Stimulated activated naive CD8-positive, alpha-beta T cell treated with anti-CD3 and anti-CD28 coated beads, Interleukin-15, Interleukin-2, amounts not matched to agents 100 ng/mL and 50 ng/mL, for 24 hours (primary cell): ENCODE data around the gene MARCHF3.

ENCODE experiments used
- H3K27ac Mint-ChIP-seq: one replicate; pipeline ENCODE4 v1.8.0; 2021; ENCODE audit warnings: mild to moderate bottlenecking, mixed read lengths
- H3K27me3 Mint-ChIP-seq: one replicate; pipeline ENCODE4 v1.8.0; 2021; ENCODE audit warnings: mixed read lengths
- H3K36me3 Mint-ChIP-seq: one replicate; pipeline ENCODE4 v1.8.0; 2021; ENCODE audit warnings: low read depth, mixed read lengths
- H3K4me1 Mint-ChIP-seq: one replicate; pipeline ENCODE4 v1.8.0; 2021; ENCODE audit warnings: low read depth, mixed read lengths
- H3K4me3 Mint-ChIP-seq: one replicate; pipeline ENCODE4 v1.8.0; 2021; ENCODE audit warnings: mild to moderate bottlenecking, mixed read lengths
- H3K9me3 Mint-ChIP-seq: one replicate; pipeline ENCODE4 v1.8.0; 2021; ENCODE audit warnings: mixed read lengths

The MARCHF3 gene

DNA sequence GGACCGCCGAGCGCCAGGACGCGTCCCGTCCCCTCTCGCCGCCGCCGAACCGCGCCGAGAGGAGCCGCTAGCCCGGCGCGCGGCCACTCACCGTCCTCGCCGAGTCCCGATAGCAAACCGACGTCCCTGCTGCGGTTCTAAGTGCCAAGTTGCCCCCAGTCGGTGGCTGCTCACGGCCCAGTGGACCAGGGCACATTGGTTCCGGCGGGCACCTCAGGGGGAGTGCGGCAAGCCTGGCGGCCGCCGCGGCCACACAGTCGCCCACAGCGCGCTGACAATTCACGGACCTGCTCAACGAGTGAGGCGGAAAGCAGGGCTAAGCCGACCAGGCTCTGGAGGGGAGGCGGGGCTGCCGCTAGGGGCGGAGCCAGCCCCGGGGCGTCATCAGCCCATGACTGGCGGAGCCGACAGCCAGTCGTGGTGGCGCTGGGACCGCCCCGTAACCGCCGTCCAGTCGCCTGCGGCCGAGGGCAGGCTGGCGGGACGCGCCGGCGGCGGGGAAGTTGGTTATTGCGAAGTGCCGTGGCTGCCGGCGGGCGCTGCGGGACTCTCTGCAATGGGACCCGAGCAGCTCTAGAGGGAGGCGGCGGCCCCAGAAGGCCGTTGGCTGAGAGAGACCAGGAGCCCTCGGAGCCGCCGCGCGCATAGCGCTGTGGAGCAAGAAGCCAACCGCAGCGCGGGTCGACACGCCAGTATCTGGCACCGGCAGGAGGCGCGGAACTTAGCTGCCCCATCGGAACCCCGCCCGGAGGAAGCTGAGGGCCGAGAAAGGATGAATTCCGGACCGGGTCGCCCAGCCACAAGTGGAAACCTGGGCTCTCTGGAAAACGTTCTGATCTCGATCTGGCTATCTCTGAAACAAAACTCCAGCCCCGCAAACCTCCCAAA is at the start of gene MARCHF3:
TSS of gene MARCHF3 (minus strand) at position 300 of the 888 bp plus-strand sequence. CDS start 112,387 bp downstream, outside the sequence.
- Mint-ChIP-seq H3K27ac (peak within 1 kb of the TSS; percentile 71), H3K4me3 (peak within 1 kb of the TSS; percentile 88), H3K36me3 (no peaks in the 10 kb centered on the region), H3K27me3 (peaks cover 17% of the 10 kb centered on the region), H3K4me1 (peaks cover 34% of the 10 kb centered on the region), H3K9me3 (no peaks in the 10 kb centered on the region)

DNA sequence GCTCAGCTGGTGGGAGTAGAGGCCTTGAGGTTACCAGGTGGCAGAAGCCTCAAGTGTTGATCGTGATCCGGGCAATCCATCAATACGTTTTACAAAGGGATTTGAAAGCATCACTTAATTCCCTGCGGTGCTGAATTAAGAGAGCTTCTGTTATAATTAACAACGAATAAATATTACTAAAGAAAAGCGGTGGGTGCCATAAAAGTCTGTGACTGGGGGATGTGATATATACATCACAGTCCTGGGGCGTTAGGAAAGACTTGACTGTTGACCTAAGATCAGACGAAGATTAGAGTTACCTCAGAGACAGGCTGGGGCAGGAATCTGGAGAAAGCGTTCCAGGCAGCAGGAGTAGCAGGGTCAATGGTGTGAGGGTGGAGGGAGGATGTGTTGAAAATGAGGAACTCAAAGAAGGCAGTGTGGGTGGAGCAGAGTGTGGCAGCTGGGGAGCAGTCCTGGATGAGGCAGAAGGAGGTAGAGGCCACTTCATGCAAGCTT is 49.7 kb upstream of the MARCHF3 start:
- Mint-ChIP-seq H3K4me3 (no peak overlapping the region), H3K36me3 (no peaks in the 10 kb centered on the region), H3K4me1 (no peaks in the 10 kb centered on the region), H3K27ac (no peak overlapping the region), H3K9me3 (no peaks in the 10 kb centered on the region), H3K27me3 (peaks cover 6% of the 10 kb centered on the region)

DNA sequence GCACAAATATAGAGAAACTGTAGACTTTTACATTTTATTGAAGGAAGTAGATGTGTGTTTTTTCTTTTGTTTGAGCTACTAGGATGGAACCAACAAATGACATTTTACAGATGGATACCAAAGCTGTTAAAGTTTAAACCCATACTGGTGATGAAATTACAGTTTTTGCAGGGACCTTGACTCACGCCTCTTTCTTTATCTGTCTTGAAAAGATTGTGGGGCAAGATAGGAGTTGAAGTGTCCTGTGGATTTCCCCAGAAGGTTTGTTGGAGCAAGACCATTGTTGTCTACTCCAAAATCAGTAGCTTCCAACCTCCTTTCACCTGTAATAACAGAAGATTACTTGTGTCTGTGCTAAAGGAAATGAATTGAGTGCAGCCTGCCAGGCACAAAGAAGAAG is 47.0 kb upstream of the MARCHF3 start:
- Mint-ChIP-seq H3K36me3 (no peaks in the 10 kb centered on the region), H3K27me3 (peaks cover 6% of the 10 kb centered on the region), H3K4me3 (no peak overlapping the region), H3K4me1 (peaks cover 7% of the 10 kb centered on the region), H3K27ac (no peak overlapping the region), H3K9me3 (peaks cover 3% of the 10 kb centered on the region)

- Mint-ChIP-seq H3K27ac (no peak overlapping the region), H3K36me3 (no peaks in the 10 kb centered on the region), H3K4me1 (peaks cover 10% of the 10 kb centered on the region), H3K9me3 (peaks cover 3% of the 10 kb centered on the region), H3K27me3 (peaks cover 6% of the 10 kb centered on the region), H3K4me3 (no peak overlapping the region)
These were observed 46.2 kb upstream of the MARCHF3 start for GRCh38 chr5:127076315-127077129.

- H3K4me1 Mint-ChIP-seq = peaks cover 10% of the 10 kb centered on the region
- H3K27ac Mint-ChIP-seq = no peak overlapping the region
- peaks cover 1% of the 10 kb centered on the region for H3K36me3 Mint-ChIP-seq
- H3K27me3 Mint-ChIP-seq = no peaks in the 10 kb centered on the region
- no peak overlapping the region for H3K4me3 Mint-ChIP-seq
- H3K9me3 Mint-ChIP-seq = peaks cover 3% of the 10 kb centered on the region
These were observed 44.1 kb upstream of the MARCHF3 start for GRCh38 chr5:127074466-127074865.

DNA sequence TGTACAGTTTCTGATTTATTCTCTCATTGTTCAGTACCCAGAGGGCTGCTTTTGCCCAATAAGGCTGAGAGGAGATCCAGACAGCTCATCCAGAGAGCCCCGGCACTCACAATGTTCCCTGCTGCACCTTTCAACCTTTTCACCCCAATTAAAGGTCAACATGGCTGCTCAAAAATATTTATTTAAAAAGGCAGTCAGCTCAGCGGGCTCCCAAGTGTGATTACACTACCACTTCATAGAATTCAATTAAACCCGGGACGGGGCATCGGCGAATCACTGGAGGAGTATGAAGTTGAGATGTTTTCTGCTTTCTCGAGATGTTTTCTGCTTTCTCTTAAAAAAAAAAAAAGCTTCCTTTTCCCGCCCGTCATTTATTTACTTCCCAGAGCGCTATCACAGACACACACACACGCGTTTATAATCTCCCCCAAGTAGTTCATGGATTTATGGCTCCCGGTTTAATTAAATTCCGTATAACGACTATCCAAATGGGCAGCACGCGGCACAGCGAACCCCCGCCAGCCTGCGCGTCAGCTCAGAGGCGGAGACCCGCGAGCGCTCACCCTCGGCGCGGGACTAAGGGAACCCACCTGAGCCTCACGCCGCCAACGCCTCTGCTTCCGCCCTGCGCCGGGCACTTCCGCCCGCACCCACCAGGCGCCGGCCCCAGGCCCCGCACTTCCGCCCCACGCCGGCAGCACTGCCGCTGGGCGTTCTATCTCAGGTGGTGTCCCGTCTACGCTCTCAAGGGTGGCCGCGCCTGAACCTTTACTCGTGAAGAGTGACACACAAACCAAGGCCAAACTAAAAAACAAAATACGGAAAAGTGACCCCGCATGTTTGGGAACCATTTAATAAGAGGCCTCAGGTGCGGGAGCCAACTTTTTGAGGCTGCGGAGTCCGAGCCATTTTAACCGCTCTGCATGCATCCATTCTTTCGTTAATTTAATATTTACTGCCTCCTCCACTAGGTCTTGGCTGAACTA is 42.8 kb upstream of the MARCHF3 start, which contains the start of gene C5orf63:
TSS of gene C5orf63 (minus strand) at position 642 of the 986 bp plus-strand sequence. CDS start 14,507 bp downstream, outside the sequence.
- peaks cover 10% of the 10 kb centered on the region for H3K4me1 Mint-ChIP-seq
- H3K27me3 Mint-ChIP-seq = no peaks in the 10 kb centered on the region
- H3K4me3 Mint-ChIP-seq = peak within 1 kb of the TSS; percentile 92
- H3K27ac Mint-ChIP-seq = peak within 1 kb of the TSS; percentile 96
- peaks cover 3% of the 10 kb centered on the region for H3K9me3 Mint-ChIP-seq
- H3K36me3 Mint-ChIP-seq = peaks cover 14% of the 10 kb centered on the region

GRCh38 chr5:127070243-127070642 is 39.9 kb upstream of the MARCHF3 start:
- H3K27me3 Mint-ChIP-seq = no peaks in the 10 kb centered on the region
- no peak overlapping the region for H3K27ac Mint-ChIP-seq
- peaks cover 10% of the 10 kb centered on the region for H3K4me1 Mint-ChIP-seq
- H3K4me3 Mint-ChIP-seq = no peak overlapping the region
- peaks cover 3% of the 10 kb centered on the region for H3K9me3 Mint-ChIP-seq
- H3K36me3 Mint-ChIP-seq = peaks cover 15% of the 10 kb centered on the region

- Mint-ChIP-seq H3K27me3 (no peaks in the 10 kb centered on the region), H3K9me3 (no peaks in the 10 kb centered on the region), H3K27ac (no peak overlapping the region), H3K36me3 (peaks cover 15% of the 10 kb centered on the region), H3K4me1 (peaks cover 10% of the 10 kb centered on the region), H3K4me3 (no peak overlapping the region)
These were observed 38.3 kb upstream of the MARCHF3 start for GRCh38 chr5:127068493-127069214.

- Mint-ChIP-seq H3K27me3 (no peaks in the 10 kb centered on the region), H3K36me3 (peaks cover 15% of the 10 kb centered on the region), H3K4me3 (no peak overlapping the region), H3K4me1 (no peaks in the 10 kb centered on the region), H3K9me3 (no peaks in the 10 kb centered on the region), H3K27ac (no peak overlapping the region)
These were observed 36.4 kb upstream of the MARCHF3 start for GRCh38 chr5:127066721-127067120.

DNA sequence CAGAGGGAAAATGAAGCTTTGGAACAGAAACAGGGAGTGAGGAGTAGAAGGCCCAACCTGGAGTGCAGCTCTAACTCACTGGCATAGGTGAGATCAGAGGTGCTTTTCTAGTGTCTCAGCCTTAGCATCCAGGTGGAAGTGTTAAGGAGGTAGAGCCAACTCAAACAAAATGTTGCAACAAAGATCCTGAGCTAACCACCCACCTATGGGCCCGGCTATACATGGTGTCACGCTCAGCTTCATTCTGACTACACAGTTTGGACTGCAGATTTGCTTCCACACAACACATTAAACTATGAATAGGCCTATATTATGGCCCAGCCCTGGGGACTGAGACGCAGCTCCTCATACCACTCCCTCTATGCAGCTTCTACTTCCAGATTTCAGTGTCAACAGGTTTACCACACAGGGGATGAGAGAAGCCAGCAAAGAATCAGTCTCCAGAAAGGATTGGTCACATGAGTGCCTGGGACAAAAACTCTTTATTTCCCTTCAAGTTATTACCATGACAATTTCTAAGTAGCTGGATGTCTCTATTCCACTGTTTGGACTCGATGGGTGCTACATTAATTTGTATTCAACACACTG is 34.0 kb upstream of the MARCHF3 start:
- H3K27ac Mint-ChIP-seq = no peak overlapping the region
- peaks cover 17% of the 10 kb centered on the region for H3K36me3 Mint-ChIP-seq
- H3K4me3 Mint-ChIP-seq = no peak overlapping the region
- no peaks in the 10 kb centered on the region for H3K27me3 Mint-ChIP-seq
- peaks cover 6% of the 10 kb centered on the region for H3K4me1 Mint-ChIP-seq
- no peaks in the 10 kb centered on the region for H3K9me3 Mint-ChIP-seq

GRCh38 chr5:127063257-127063913 is 33.0 kb upstream of the MARCHF3 start:
- Mint-ChIP-seq H3K4me3 (no peak overlapping the region), H3K4me1 (peaks cover 6% of the 10 kb centered on the region), H3K27ac (no peak overlapping the region), H3K27me3 (no peaks in the 10 kb centered on the region), H3K9me3 (no peaks in the 10 kb centered on the region), H3K36me3 (peaks cover 12% of the 10 kb centered on the region)

DNA sequence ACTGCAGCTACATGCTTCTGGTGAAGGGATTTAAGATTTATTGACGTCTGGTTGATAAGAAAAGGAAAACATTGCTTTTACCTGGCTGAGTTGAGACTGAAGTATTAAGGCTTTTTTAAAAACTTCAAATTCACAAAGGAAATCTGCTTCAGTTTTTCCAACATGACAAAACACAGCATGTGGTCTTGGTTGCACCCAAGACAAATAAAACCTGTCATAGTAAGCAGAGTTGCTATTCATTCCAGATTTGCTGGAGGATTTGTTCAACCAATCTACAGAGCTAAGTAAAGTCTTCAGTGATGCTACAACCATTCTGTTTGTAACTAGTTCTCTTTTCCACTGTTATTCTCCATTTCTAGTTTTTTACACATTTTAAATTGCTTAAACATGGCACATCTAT is 31.6 kb upstream of the MARCHF3 start:
- Mint-ChIP-seq H3K36me3 (peaks cover 17% of the 10 kb centered on the region), H3K9me3 (no peaks in the 10 kb centered on the region), H3K4me1 (peaks cover 6% of the 10 kb centered on the region)

GRCh38 chr5:127061537-127061936 is 31.2 kb upstream of the MARCHF3 start:
- peaks cover 6% of the 10 kb centered on the region for H3K4me1 Mint-ChIP-seq

More for the DNA sequence above, 31.6 kb upstream of the MARCHF3 start:
- no peak overlapping the region for H3K4me3 Mint-ChIP-seq
- H3K27ac Mint-ChIP-seq = no peak overlapping the region
- H3K27me3 Mint-ChIP-seq = no peaks in the 10 kb centered on the region

More at GRCh38 chr5:127061537-127061936, 31.2 kb upstream of the MARCHF3 start:
- no peak overlapping the region for H3K27ac Mint-ChIP-seq
- H3K9me3 Mint-ChIP-seq = no peaks in the 10 kb centered on the region
- no peaks in the 10 kb centered on the region for H3K27me3 Mint-ChIP-seq
- H3K36me3 Mint-ChIP-seq = peaks cover 20% of the 10 kb centered on the region
- H3K4me3 Mint-ChIP-seq = no peak overlapping the region
